Measurements from ENCODE around the gene PIGU. TPM values are rescaled to one million over a fixed set of nuclear protein-coding genes. Genes with fewer than 3 reads are reported as not detected.

Gene PIGU
- total and polyA plus RNA-seq, 2 donors (not counting 1 experiment from before 2014, with no cell fraction given): 12.0 to 19.3 TPM

GRCh38 chr20:34705008-34705396 is 28.1 kb upstream of the PIGU start:
- H2AFZ ChIP-seq (ENCODE audit: insufficient read depth, low read depth, low read length, poor library complexity, severe bottlenecking): no peak overlapping the region
- H3K9me3 ChIP-seq (ENCODE audit: control extremely low read depth in 1 of 3, control insufficient read depth in 2 of 3, insufficient read depth in 1 of 3, low read length in 2 of 3): no peaks in the 10 kb centered on the region
- H3K79me2 ChIP-seq (ENCODE audit: control insufficient read depth, insufficient read depth, low read length): no peaks in the 10 kb centered on the region
- peak overlapping the region; percentile 91 for H3K9ac ChIP-seq (ENCODE audit: low read length)
- no peaks in the 10 kb centered on the region for H3K36me3 ChIP-seq (replicated peaks in 1 of 2; ENCODE audit: control extremely low read depth in 1 of 2, control insufficient read depth in 1 of 2, extremely low read depth in 1 of 2, insufficient read depth in 2 of 2, low read length in 1 of 2)
- ChIA-PET CTCF (interaction anchor here (1.1 to 3.0 kb wide), 4 partner anchors 65 to 393 kb away, joined by 3 to 13 read pairs (median 4); no protein-coding TSS in a partner anchor), POLR2A (interaction anchor here (2.3 kb wide), 1 partner anchor 27 kb away, joined by 10 read pairs; the partner anchor contains the start of gene PIGU)
- Mint-ChIP-seq H3K27me3 (peaks cover 9% of the 10 kb centered on the region), H3K4me1 (peaks cover 28% of the 10 kb centered on the region), H3K4me3 (peak overlapping the region; percentile 92), H3K27ac (peak overlapping the region; percentile 93), H3K9me3 (ENCODE audit: insufficient read depth) (no peaks in the 10 kb centered on the region)
- H3K27ac ChIP-seq (ENCODE audit: low read length in 2 of 2): peak overlapping the region; percentile 52 to 95
- peak overlapping the region; percentile 99 for H3K4me2 ChIP-seq (replicated peaks; ENCODE audit: low read depth, low read length, poor library complexity, severe bottlenecking)
- H3K27me3 ChIP-seq (replicated peaks in 1 of 4; ENCODE audit: control extremely low read depth in 1 of 4, control insufficient read depth in 3 of 4, insufficient read depth in 4 of 4, low read length in 3 of 4): peaks cover 0 to 15% (median 0%) of the 10 kb centered on the region in 4 experiments
- H4K20me1 ChIP-seq (ENCODE audit: control insufficient read depth, insufficient read depth, low read length, poor library complexity, severe bottlenecking): no peaks in the 10 kb centered on the region
- H3K4me3 ChIP-seq (ENCODE audit: control extremely low read depth in 1 of 5, extremely low read depth in 1 of 5, insufficient read depth in 1 of 5, low read depth in 2 of 5, low read length in 4 of 5): peak overlapping the region; percentile 25 to 89 (median 81)
- ATAC-seq (ENCODE audit: low read depth) (no peak), DNase-seq (no peak)
- intact Hi-C loops (cut with micrococcal nuclease): loop anchor here (10.0 kb wide), 3 partner anchors 120 to 710 kb away; partner anchors contain the start of genes EDEM2, NCOA6 and RALY
- H3K4me1 ChIP-seq (ENCODE audit: control insufficient read depth in 2 of 2, insufficient read depth in 2 of 2, low read length in 2 of 2): peaks cover 18 to 26% of the 10 kb centered on the region in 2 donors
- WGBS (ENCODE audit: insufficient coverage): 43% methylated on average over 3 of the region's 5 CpGs
- TF ChIP-seq EZH2 (IDR thresholded peaks at IDR 0.05; ENCODE audit: borderline replicate concordance, insufficient read depth, low read depth, low read length, poor library complexity, severe bottlenecking) (no peak), CTCF (IDR thresholded peaks at IDR 0.05) (no peak)
